Measurements from ENCODE around the gene MAS1.
"Not testable (repeated sequence)": the region's sequence is repeated elsewhere in the genome, so short reads cannot be mapped to it uniquely, and the experiment has no call there.

MAS1 gene

GRCh38 chr6:159919800-159920199, 29.0 kb downstream of the MAS1 start:
- DNase-seq: no peak

GRCh38 chr6:159924150-159924549, 33.4 kb downstream of the MAS1 start:
- DNase-seq: not testable (repeated sequence)

DNA sequence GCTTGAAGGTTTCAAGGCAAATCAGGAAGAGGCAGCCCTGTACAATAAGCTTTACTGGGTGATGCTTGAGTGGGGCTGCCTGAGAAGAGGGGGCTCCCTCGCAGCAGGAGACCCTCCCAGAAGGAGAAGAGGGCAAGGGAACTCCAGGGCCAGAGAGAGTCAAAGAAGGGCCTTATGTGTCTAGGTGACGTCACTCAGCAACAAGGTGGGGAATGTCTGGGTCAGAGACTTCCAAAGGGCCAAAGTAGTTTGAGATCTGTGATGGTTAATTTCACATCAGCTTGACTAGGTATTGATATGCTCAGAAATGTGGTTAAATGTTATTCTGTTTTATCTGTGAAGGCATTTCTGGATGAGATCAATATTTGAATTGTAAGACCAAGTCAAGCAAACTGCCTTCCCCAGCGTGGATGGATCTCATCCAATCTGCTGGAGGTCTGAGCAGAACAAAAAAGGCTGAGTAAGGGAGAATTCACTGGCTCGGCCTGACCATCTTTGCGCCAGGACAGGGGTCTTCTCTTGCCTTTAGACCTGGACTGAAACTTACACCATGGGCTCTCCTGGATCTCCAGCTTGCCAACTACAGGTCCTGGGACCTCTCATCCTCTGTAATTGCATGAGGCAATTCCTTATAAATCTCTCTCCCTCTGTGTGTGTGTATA, 35.9 kb downstream of the MAS1 start:
- no peak for DNase-seq

GRCh38 chr6:159929819-159930218, 39.0 kb downstream of the MAS1 start:
- DNase-seq: peak; percentile 47 to 50

GRCh38 chr6:159931112-159931511, 40.3 kb downstream of the MAS1 start:
- no peak for DNase-seq

DNA sequence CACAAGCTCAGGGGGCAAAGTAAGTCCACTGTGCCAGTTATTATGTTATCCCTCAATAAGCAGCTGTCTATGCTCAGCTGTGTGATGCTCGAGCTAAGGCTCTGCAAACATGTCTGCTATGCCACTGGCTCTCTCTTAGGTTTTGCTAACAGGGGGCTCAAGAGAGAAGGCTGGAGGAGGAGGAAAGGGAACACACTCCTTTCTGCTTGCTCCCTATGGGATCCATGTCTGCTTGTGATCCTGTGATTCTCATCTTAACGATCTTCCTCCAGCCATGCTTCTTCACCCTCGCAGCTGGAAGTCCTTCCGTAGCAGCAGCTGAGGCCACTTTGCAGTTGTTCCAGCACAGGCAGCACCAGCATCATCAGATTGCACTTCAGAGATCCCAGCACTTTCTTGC, 41.1 kb downstream of the MAS1 start:
- DNase-seq: no peak

DNA sequence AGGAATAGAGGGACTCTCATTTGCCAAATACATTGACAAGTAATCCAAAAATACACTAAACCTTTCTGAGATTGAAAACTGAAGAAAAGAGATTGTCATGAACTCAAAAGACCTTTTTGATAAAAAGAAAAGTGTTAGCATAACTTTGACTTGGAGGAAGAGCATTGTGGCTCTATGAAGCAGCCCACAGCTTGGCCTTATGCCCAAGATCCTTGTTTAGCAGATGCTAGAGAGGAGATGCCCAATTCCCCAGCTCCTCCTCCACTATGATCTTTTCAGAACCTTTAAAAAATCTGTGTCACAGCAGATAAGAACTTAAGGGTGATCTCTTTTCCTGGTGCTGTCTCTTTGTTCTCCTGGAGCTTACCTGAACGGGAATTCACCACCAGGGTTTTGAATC, 42.3 kb downstream of the MAS1 start:
- no peak for DNase-seq

- DNase-seq: no peak
Measured at GRCh38 chr6:159934181-159934580, 43.4 kb downstream of the MAS1 start.

GRCh38 chr6:159935065-159935464, 44.3 kb downstream of the MAS1 start:
- no peak for DNase-seq

DNA sequence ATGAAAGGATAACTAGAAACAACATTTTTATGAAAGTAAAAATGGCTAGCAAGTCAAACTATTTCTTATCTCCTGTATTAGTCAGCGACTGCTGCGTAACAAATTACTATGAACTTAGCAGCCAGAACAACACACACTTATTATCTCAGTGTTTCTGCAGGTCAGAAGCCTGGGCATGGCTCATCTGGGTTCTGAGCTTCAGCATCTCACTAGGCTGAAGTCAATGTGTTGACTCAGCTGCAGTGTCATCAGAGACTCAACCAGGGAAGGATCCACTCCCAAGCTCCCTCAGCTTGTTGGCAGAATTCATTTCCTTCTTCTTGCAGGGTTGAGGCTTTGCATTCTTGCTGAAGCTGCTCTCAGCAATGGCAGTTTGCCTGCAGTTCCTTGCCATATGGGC, 44.8 kb downstream of the MAS1 start:
- DNase-seq: no peak

DNA sequence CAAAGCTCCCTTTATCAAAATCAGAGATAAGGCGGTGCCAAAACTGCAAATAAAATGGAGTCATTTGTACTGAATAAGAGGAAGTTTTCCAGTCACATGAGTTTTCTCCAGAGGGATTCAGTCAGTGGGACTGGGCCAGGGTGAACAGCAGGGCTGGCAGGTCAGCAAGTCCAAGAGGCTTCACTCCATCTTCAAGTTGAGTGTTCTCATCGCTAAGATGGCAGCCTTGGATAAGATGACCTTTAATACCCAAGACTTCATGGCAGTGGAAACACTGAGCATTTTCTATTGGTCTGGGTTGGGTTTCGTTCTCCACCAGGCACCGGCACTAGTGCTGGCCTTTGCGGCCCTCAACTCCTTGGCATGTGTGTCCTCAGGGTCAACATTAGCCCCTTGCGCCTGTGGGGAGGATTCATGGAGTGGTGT, 48.8 kb downstream of the MAS1 start:
- no peak for DNase-seq

Measured in activated CD4-positive, alpha-beta T cell treated with anti-CD3 and anti-CD28 coated beads, Interleukin-2, amount 50 U/mL, for 4 hours (primary cell).